OCI-M2 (cell line): ENCODE results near the gene NUF2.

Experiments used
- DNase-seq: peaks from one replicate; lab custom pipeline; 2025; ENCODE audit not compliant: unreplicated experiment; lab: John Stamatoyannopoulos, UW

Gene NUF2

DNA sequence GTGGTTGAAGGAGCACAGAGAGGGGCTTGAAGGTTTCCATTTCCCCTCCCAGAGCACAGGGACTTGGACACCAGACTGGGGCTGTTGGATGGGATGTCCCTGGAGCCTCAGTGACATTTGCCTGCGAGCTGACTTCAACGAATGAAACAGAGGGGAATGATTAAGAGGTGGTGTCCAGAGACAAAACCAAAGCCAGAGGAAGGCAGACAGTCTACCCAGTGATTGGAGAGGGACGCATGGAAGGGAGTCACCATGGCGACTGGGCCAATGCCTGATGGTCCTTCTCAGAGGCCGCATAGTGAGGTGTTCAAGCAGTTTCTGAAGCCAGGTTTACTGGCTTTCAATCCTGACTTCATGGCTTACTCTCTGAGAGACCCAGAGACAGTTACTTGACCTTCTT lies 77.2 kb downstream of the NUF2 start:
- no peak for DNase-seq

DNA sequence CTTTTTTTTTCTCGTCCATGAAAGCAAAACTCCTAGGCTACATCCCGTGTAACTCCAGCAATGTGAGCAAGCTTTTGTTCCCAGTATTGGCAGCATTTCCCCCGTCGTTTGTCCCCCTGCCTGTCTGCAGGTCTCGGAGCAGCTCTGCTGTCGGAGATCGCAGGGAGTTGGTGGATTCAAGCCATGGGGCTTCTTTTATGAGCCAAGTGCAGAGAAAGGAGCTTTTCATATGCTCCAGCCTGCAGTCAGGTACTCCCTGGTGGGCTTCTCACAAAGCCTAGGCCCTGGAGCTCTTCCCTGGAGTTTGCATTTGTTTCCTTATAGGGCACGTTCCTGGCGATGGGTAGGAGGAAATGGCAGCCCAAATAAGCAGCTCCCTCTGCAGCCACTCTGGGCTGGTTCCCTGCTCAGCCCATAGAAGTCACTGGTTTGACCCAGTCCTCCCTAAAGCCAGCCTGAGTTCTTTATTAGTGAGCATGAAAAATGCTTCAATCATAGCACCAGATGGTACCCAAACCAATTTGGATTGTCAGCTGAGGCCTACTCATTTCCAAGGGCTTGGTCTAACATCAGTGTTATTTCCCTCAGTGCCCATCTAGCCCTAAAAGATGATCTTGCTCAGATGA lies 78.3 kb downstream of the NUF2 start:
- DNase-seq, result no peak

DNA sequence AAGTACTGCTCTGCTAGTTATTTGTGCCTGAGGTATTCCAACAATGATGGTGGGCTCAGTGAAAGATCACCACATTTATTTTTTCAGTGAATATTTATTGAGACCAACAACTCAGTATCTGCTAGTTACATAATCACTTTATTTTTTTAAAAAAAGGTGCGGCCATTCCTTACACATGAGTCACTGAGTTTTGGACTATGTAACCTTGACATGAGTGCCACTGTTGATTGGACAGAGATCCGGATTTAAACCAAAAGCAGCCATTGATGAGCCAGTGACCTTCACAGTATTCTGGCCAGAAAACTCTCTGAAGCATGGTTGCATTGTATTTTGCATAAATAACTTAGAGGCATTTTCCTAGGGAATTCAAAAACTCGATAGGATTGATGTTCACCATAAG lies 79.5 kb downstream of the NUF2 start:
- DNase-seq, result no peak
